HG02943 (cell line): Measurements from ENCODE around the gene SORD.
A peak's percentile ranks its signal among the peaks of the same experiment; 100 is the strongest.

Source experiments
- ATAC-seq: cut with Tn5 transposase; IDR thresholded peaks from one replicate; pipeline ENCODE4 v1.9.1; 2021; ENCODE audit warnings: mild to moderate bottlenecking, low read depth, moderate library complexity; ENCODE audit not compliant: unreplicated experiment

SORD gene

GRCh38 chr15:45114076-45114750, 91.2 kb downstream of the SORD start, which contains the start of the genes DUOX2 and DUOXA2:
DUOX2 (minus strand) TSS chr15:45114172; CDS start chr15:45113411, 761 bp downstream.
DUOXA2 (plus strand) TSS chr15:45114326; CDS start chr15:45114606, 280 bp downstream.
- no peak for ATAC-seq

GRCh38 chr15:45114751-45115085, 91.7 kb downstream of the SORD start:
- ATAC-seq: no peak

GRCh38 chr15:45115312-45115820, 92.4 kb downstream of the SORD start:
- ATAC-seq: no peak

- ATAC-seq: no peak
These were observed 93.0 kb downstream of the SORD start for GRCh38 chr15:45116006-45116481.

- no peak for ATAC-seq
These were observed 93.7 kb downstream of the SORD start for GRCh38 chr15:45116482-45117307.

- no peak for ATAC-seq
These were observed 94.5 kb downstream of the SORD start for GRCh38 chr15:45117308-45118130.

- ATAC-seq: peak; percentile 85
These were observed 95.2 kb downstream of the SORD start for GRCh38 chr15:45118131-45118588.

- ATAC-seq: no peak
These were observed 96.0 kb downstream of the SORD start for GRCh38 chr15:45118996-45119395.

GRCh38 chr15:45120081-45120972, 97.3 kb downstream of the SORD start:
- ATAC-seq: no peak

GRCh38 chr15:45121020-45121419, 98.0 kb downstream of the SORD start:
- no peak for ATAC-seq

GRCh38 chr15:45121706-45122417, 98.9 kb downstream of the SORD start:
- no peak for ATAC-seq

- ATAC-seq: no peak
These were observed 99.7 kb downstream of the SORD start for GRCh38 chr15:45122719-45123118.

- no peak for ATAC-seq
These were observed 100.4 kb downstream of the SORD start for GRCh38 chr15:45123397-45123796.

GRCh38 chr15:45126535-45127158, 103.7 kb downstream of the SORD start:
- no peak for ATAC-seq
